ENCODE results near the gene SLC2A11.

DNA sequence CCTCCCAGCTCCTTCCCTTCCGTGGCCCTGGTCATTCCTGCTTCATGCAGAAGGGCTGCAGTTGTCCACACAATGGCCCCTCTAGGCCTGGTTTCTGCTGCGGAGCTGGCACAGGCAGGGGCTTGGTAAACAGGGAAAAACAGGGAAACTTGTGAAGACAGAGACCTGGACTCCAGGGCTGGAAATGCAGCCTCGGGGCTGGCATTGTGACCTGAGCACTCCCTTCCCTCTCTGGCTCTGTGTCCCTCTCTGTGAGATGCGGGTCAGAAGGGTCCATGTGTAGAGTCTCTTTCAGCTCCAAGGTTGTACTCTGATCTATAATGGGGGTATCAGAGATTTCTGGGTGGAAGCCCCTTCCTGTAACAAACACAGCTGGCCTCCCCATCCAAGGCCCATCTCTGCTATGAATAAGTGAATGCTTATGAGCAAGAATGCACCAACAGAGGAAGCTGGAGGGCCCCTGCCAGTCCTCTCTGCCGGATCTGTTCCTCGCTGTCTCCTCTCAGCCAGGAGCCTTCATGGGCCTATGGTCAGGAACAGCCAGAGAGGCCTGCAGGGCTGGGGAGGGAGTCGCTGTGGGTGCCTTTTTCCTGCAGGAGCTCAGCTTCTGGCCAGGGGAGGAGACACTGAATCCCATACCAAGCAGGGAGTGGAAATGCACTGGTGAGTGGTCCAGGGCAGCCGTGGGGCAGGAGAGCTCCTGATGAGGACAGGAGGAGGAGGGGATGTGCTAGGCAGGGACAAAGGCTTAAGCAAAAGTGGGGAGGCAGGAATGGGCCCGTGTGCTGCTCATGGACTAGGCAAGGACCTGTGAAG, 12.2 kb upstream of the SLC2A11 start:
- TF ChIP-seq CTCF (IDR thresholded peaks at IDR 0.05) (no peak), POLR2A (IDR thresholded peaks at IDR 0.05) (no peak)

Data from adrenal gland (tissue), 5 donors.